Tibial nerve (tissue), 4 donors: Measurements from ENCODE around the gene ADH1C.

Experiments used
- CTCF ChIP-seq, 5 experiments: fragments of 200-600 bp in 3 of 5; fragments of 450-650 bp in 2 of 5; sonication (generic) in 3 of 5; IDR thresholded peaks; one replicate each; pipeline ENCODE4 v1.5.1; 2016 to 2019; ENCODE audit warnings: antibody characterized with exemption in 5 of 5, mild to moderate bottlenecking in 3 of 5, moderate library complexity in 2 of 5
- EP300 ChIP-seq, 2 donors: sonication (generic); formaldehyde crosslinking; IDR thresholded peaks; one replicate each; pipeline ENCODE4 v1.6.1; 2017; ENCODE audit warnings: antibody characterized with exemption in 2 of 2, mild to moderate bottlenecking in 1 of 2
- POLR2A ChIP-seq, 2 donors: fragments of 450-650 bp; IDR thresholded peaks; one replicate each; pipeline ENCODE4 v1.6.1; 2017; ENCODE audit warnings: antibody characterized with exemption in 2 of 2, mild to moderate bottlenecking in 2 of 2, moderate library complexity in 2 of 2

GRCh38 chr4:99310389-99310788 is 42.2 kb downstream of the ADH1C start:
- no peak for TF ChIP-seq POLR2A (IDR thresholded peaks at IDR 0.05)
- TF ChIP-seq CTCF (IDR thresholded peaks at IDR 0.05) = no peak
- no peak for TF ChIP-seq EP300 (IDR thresholded peaks at IDR 0.05)
